PC-3 (cell line): ENCODE data around the gene ARHGEF4. TPM values are rescaled to one million over a fixed set of nuclear protein-coding genes. Genes with fewer than 3 reads are reported as not detected.

Experiments used
- ATAC-seq: fragments of 200-7000 bp; cut with Tn5 transposase; 2 replicates; pipeline ENCODE4 v1.9.1; 2020; ENCODE audit warnings: mild to moderate bottlenecking, moderate library complexity
- BruUV-seq: library from RNA; stranded (reverse); fragments of 400-500 nt; replicated peaks from 2 replicates; lab custom pipeline; 2021; lab: Mats Ljungman, UMichigan
- CTCF ChIA-PET: fragments of 300-600 bp; sonication (Branson Sonifier 250); formaldehyde crosslinking; loops from one replicate; lab custom pipeline; 2022; ENCODE audit warnings: antibody characterized with exemption; lab: Charles Lee
- POLR2A ChIA-PET: fragments of 300-600 bp; sonication (Branson Sonifier 250); formaldehyde crosslinking; loops from one replicate; lab custom pipeline; 2022; ENCODE audit warnings: antibody characterized with exemption; ENCODE audit not compliant: unreplicated experiment; lab: Charles Lee
- DNase-seq: peaks from one replicate; pipeline ENCODE4 v3.0.0-alpha.2; 2015
- H2AFZ ChIP-seq: fragments of 300-600 bp; sonication (generic); 2 replicates; pipeline ENCODE4 v1.6.0; 2016; ENCODE audit warnings: antibody characterized with exemption, low read length
- H3F3A ChIP-seq: fragments of 300-600 bp; sonication (generic); one replicate; pipeline ENCODE4 v1.6.0; 2017; ENCODE audit warnings: antibody characterized with exemption, low read length, control low read depth, mild to moderate bottlenecking; ENCODE audit not compliant: unreplicated experiment
- H3K27ac ChIP-seq: fragments of 300-600 bp; sonication (generic); 2 replicates; pipeline ENCODE4 v1.5.1; 2016; ENCODE audit warnings: mild to moderate bottlenecking, low read length
- H3K27me3 ChIP-seq: fragments of 300-600 bp; sonication (generic); 2 replicates; pipeline ENCODE4 v1.6.1; 2016; ENCODE audit warnings: low read length, mixed read lengths
- H3K36me3 ChIP-seq: fragments of 300-600 bp; sonication (generic); 2 replicates; pipeline ENCODE4 v1.6.1; 2016; ENCODE audit warnings: low read depth, mixed run types, low read length, mixed read lengths
- H3K4me1 ChIP-seq: fragments of 300-600 bp; sonication (generic); 2 replicates; pipeline ENCODE4 v1.5.1; 2016; ENCODE audit warnings: low read length; ENCODE audit not compliant: insufficient read depth
- H3K4me2 ChIP-seq: fragments of 300-600 bp; sonication (generic); 2 replicates; pipeline ENCODE4 v1.6.0; 2016; ENCODE audit warnings: low read length
- H3K4me3 ChIP-seq: fragments of 300-600 bp; sonication (generic); 2 replicates; pipeline ENCODE4 v1.5.1; 2016; ENCODE audit warnings: mild to moderate bottlenecking, low read length, mixed read lengths
- H3K79me2 ChIP-seq: fragments of 300-600 bp; sonication (generic); 2 replicates; pipeline ENCODE4 v1.6.1; 2017; ENCODE audit warnings: low read length, mixed read lengths
- H3K9ac ChIP-seq: fragments of 300-600 bp; sonication (generic); 2 replicates; pipeline ENCODE4 v1.6.0; 2016; ENCODE audit warnings: mild to moderate bottlenecking, low read length
- H3K9me2 ChIP-seq: fragments of 300-600 bp; sonication (generic); replicated peaks from 2 replicates; pipeline ENCODE4 v1.6.1; 2016; ENCODE audit warnings: mixed run types, low read length, mixed read lengths
- H3K9me3 ChIP-seq: fragments of 300-600 bp; sonication (generic); 2 replicates; pipeline ENCODE4 v1.6.1; 2016; ENCODE audit warnings: low read length, mixed read lengths
- H4K20me1 ChIP-seq: fragments of 300-600 bp; sonication (generic); 2 replicates; pipeline ENCODE4 v1.6.1; 2016; ENCODE audit warnings: low read length, mixed read lengths
- CTCF ChIP-seq: fragments of 300-600 bp; sonication (generic); conservative IDR thresholded peaks from 2 replicates; pipeline ENCODE4 v1.5.1; 2017; ENCODE audit warnings: antibody characterized with exemption, low read depth, mild to moderate bottlenecking, low read length
- EZH2 ChIP-seq: fragments of 300-600 bp; sonication (generic); IDR thresholded peaks from one replicate; pipeline ENCODE4 v1.6.1; 2017; ENCODE audit warnings: antibody characterized with exemption, mild to moderate bottlenecking, low read length; ENCODE audit not compliant: unreplicated experiment
- EZH2phosphoT487 ChIP-seq: fragments of 300-600 bp; sonication (generic); IDR thresholded peaks from 2 replicates; pipeline ENCODE4 v1.6.1; 2018; ENCODE audit warnings: mild to moderate bottlenecking, antibody characterized with exemption, low read length, borderline replicate concordance
- intact Hi-C: fragments of 100-400 bp; cut with micrococcal nuclease; formaldehyde crosslinking; loops from 2 replicates; pipeline ENCODE4 v1.9.0; 2023
- total RNA-seq: library from RNA; depleted of rRNA; stranded (reverse); fragments of >200 nt; gene quantifications from 2 replicates; pipeline ENCODE4 v1.2.3, GENCODE V29; 2014

Gene ARHGEF4
- total RNA-seq, 1 experiment from 2014 or later, result 21.5 TPM

- H3K4me2 ChIP-seq, result no peak overlapping the region
These were observed 126.6 kb downstream of the ARHGEF4 start for GRCh38 chr2:130963196-130963848.

GRCh38 chr2:130963849-130964793, 127.4 kb downstream of the ARHGEF4 start:
- H4K20me1 ChIP-seq, result no peaks in the 10 kb centered on the region
- H2AFZ ChIP-seq, result no peak overlapping the region; the same call in 1 of the 2 replicates
- H3K4me1 ChIP-seq, result no peaks in the 10 kb centered on the region
- no peak overlapping the region for H3K9ac ChIP-seq
- H3F3A ChIP-seq, result no peaks in the 10 kb centered on the region
- no peaks in the 10 kb centered on the region for H3K36me3 ChIP-seq
- BruUV-seq, result no TSS peak
- H3K79me2 ChIP-seq, result no peaks in the 10 kb centered on the region
- DNase-seq (peak; percentile 43), ATAC-seq (peak; percentile 74)
- POLR2A ChIA-PET, result no interaction called here
- H3K4me3 ChIP-seq, result peak overlapping the region; percentile 65
- TF ChIP-seq CTCF (peak; percentile 63), EZH2 (no peak)
- no peak overlapping the region for H3K27ac ChIP-seq
- peak overlapping the region; percentile 86 for H3K4me2 ChIP-seq
- no peaks in the 10 kb centered on the region for H3K9me3 ChIP-seq
- H3K27me3 ChIP-seq, result peaks cover 4% of the 10 kb centered on the region; the same call in 1 of the 2 replicates
- H3K9me2 ChIP-seq, result no peaks in the 10 kb centered on the region
- CTCF ChIA-PET, result no interaction called here
- intact Hi-C loops, result no loop called here

More at GRCh38 chr2:130963196-130963848, 126.6 kb downstream of the ARHGEF4 start:
- H3K27ac ChIP-seq, result no peak overlapping the region
- TF ChIP-seq EZH2 (no peak), EZH2phosphoT487 (no peak), CTCF (no peak)
- H3K9me3 ChIP-seq, result no peaks in the 10 kb centered on the region
- no peaks in the 10 kb centered on the region for H3K9me2 ChIP-seq
- BruUV-seq, result no TSS peak
- H3K4me1 ChIP-seq, result no peaks in the 10 kb centered on the region
- intact Hi-C loops, result no loop called here
- H3K79me2 ChIP-seq, result no peaks in the 10 kb centered on the region
- ChIA-PET CTCF (no interaction called here), POLR2A (no interaction called here)
- H3K9ac ChIP-seq, result no peak overlapping the region
- DNase-seq, result no peak
- no peak overlapping the region for H3K4me3 ChIP-seq
- ATAC-seq, result peak; percentile 13; the same call in 1 of the 2 replicates
- no peaks in the 10 kb centered on the region for H3K36me3 ChIP-seq
- H3K27me3 ChIP-seq, result peaks cover 4% of the 10 kb centered on the region; the same call in 1 of the 2 replicates
- no peaks in the 10 kb centered on the region for H4K20me1 ChIP-seq
- H3F3A ChIP-seq, result no peaks in the 10 kb centered on the region
- no peak overlapping the region for H2AFZ ChIP-seq

GRCh38 chr2:130964931-130965330, 128.2 kb downstream of the ARHGEF4 start:
- intact Hi-C loops, result no loop called here
- no peaks in the 10 kb centered on the region for H4K20me1 ChIP-seq
- no peaks in the 10 kb centered on the region for H3F3A ChIP-seq
- POLR2A ChIA-PET, result no interaction called here
- no peaks in the 10 kb centered on the region for H3K36me3 ChIP-seq
- no peak overlapping the region for H3K4me3 ChIP-seq
- CTCF ChIA-PET, result no interaction called here
- H3K9me2 ChIP-seq, result no peaks in the 10 kb centered on the region
- DNase-seq (no peak), ATAC-seq (no peak)
- no peak overlapping the region for H3K4me2 ChIP-seq
- BruUV-seq, result no TSS peak
- H3K27ac ChIP-seq, result no peak overlapping the region
- H3K9ac ChIP-seq, result no peak overlapping the region
- no peaks in the 10 kb centered on the region for H3K9me3 ChIP-seq
- no peaks in the 10 kb centered on the region for H3K4me1 ChIP-seq
- no peaks in the 10 kb centered on the region for H3K79me2 ChIP-seq
- H2AFZ ChIP-seq, result no peak overlapping the region
- H3K27me3 ChIP-seq, result peaks cover 4% of the 10 kb centered on the region; the same call in 1 of the 2 replicates
- TF ChIP-seq EZH2phosphoT487, result no peak
- no peak for TF ChIP-seq EZH2
- TF ChIP-seq CTCF, result no peak
